H1 (cell line): ENCODE measurements around the gene CMPK2. TPM values are rescaled to one million over a fixed set of nuclear protein-coding genes. Genes with fewer than 3 reads are reported as not detected.

Experiments used
- CHD7 ChIP-seq: fragments of 300-600 bp; sonication (generic); IDR thresholded peaks from 2 replicates; pipeline ENCODE4 v1.7.1; 2012; ENCODE audit warnings: low read length, moderate library complexity, mild to moderate bottlenecking, inconsistent platforms; ENCODE audit not compliant: insufficient replicate concordance
- EGR1 ChIP-seq: IDR thresholded peaks from 2 replicates; pipeline ENCODE4 v1.6.1; 2011; ENCODE audit warnings: low read depth, low read length, borderline replicate concordance
- POLR2AphosphoS5 ChIP-seq: IDR thresholded peaks from 2 replicates; pipeline ENCODE4 v1.6.1; 2011; ENCODE audit warnings: low read depth, low read length
- RBBP5 ChIP-seq: IDR thresholded peaks from 2 replicates; pipeline ENCODE4 v1.7.1; 2012; ENCODE audit warnings: low read depth, mild to moderate bottlenecking, inconsistent platforms, low read length, moderate library complexity, borderline replicate concordance
- RXRA ChIP-seq: IDR thresholded peaks from 2 replicates; pipeline ENCODE4 v1.6.1; 2011; ENCODE audit warnings: low read depth, mild to moderate bottlenecking, low read length, moderate library complexity; ENCODE audit not compliant: insufficient read depth
- SAP30 ChIP-seq: fragments of 300-600 bp; sonication (generic); IDR thresholded peaks from 2 replicates; pipeline ENCODE4 v1.7.1; 2012; ENCODE audit warnings: low read length, moderate library complexity, mild to moderate bottlenecking, inconsistent platforms; ENCODE audit not compliant: insufficient read depth, insufficient replicate concordance
- SIN3A ChIP-seq, 2 experiments: IDR thresholded peaks in 1 of 2; conservative IDR thresholded peaks in 1 of 2; 2 replicates each; pipeline ENCODE4 v1.6.1; 2011 to 2012; ENCODE audit warnings: low read length in 2 of 2, improper control_type of control experiment in 1 of 2, low read depth in 1 of 2, mild to moderate bottlenecking in 1 of 2
- SIRT6 ChIP-seq: IDR thresholded peaks from one replicate; pipeline ENCODE4 v1.7.1; 2012; ENCODE audit warnings: low read length, inconsistent platforms
- SUZ12 ChIP-seq: fragments of 200-600 bp; sonication (generic); IDR thresholded peaks from 2 replicates; pipeline ENCODE4 v1.6.1; 2012; ENCODE audit warnings: mild to moderate bottlenecking, inconsistent platforms, low read length, moderate library complexity, mixed read lengths
- TAF1 ChIP-seq: IDR thresholded peaks from 2 replicates; pipeline ENCODE4 v1.6.1; 2011; ENCODE audit warnings: mild to moderate bottlenecking, low read depth, low read length
- TAF7 ChIP-seq: optimal IDR thresholded peaks from 2 replicates; pipeline ENCODE3; 2011; ENCODE audit warnings: low read depth, mild to moderate bottlenecking, inconsistent platforms, low read length, moderate library complexity, borderline replicate concordance
- polyA plus RNA-seq, 7 experiments: library from polyadenylated mRNA; depleted of rRNA in 3 of 7; stranded (reverse) in 5 of 7; unstranded in 2 of 7; fragments of >200 nt in 5 of 7; fragments of 200-250 nt in 2 of 7; gene quantifications; 1 replicate in 5 of 7; 2 replicates in 1 of 7; 4 replicates in 1 of 7; pipeline versions ENCODE4 v1.2.1 to v1.2.3, GENCODE V29; 2011 to 2013; ENCODE audit warnings: missing spikeins in 2 of 7, mixed read lengths in 2 of 7
- total RNA-seq: library from RNA; stranded (reverse); fragmentation: NEBNext Ultra II Directional; extraction: Animal tissue kit (Norgen Biotek cat#: 25700); gene quantifications from 2 replicates; pipeline ENCODE4 v1.2.1, GENCODE V29; 2021

The CMPK2 gene
- total and polyA plus RNA-seq, 2 of the 8 experiments (the other 6 are each of a cell fraction or from before 2014, with no cell fraction given), result 0.28 to 0.53 TPM

GRCh38 chr2:6818012-6818411 lies 47.7 kb downstream of the CMPK2 start (continued):
- TF ChIP-seq CHD7 (no peak), TAF7 (no peak), POLR2AphosphoS5 (no peak), RXRA (no peak), EGR1 (no peak), SAP30 (no peak), SIRT6 (no peak), SIN3A (conservative IDR thresholded peaks at IDR 0.05 in 1 of 2, IDR thresholded peaks at IDR 0.05 in 1 of 2; ENCODE audit: low read depth in 1 of 2, low read length in 2 of 2) (no peak), TAF1 (no peak), RBBP5 (no peak), SUZ12 (no peak)
